GM12878 (cell line): ENCODE data around the gene PLA2G6. TPM values are rescaled to one million over a fixed set of nuclear protein-coding genes. Genes with fewer than 3 reads are reported as not detected.

ENCODE experiments used
- KAT2A ChIP-seq: conservative IDR thresholded peaks from 2 replicates; pipeline ENCODE4 v1.6.1; 2011; ENCODE audit warnings: low read depth, low read length; ENCODE audit not compliant: control insufficient read depth
- TCF7 ChIP-seq: IDR thresholded peaks from 2 replicates; pipeline ENCODE4 v1.6.1; 2014; ENCODE audit warnings: antibody characterized with exemption, borderline replicate concordance
- ZNF592 ChIP-seq: fragments of 450-650 bp; IDR thresholded peaks from 2 replicates; pipeline ENCODE4 v1.6.1; 2017; ENCODE audit warnings: mild to moderate bottlenecking, moderate library complexity
- polyA plus RNA-seq, 11 experiments: library from polyadenylated mRNA; depleted of rRNA in 4 of 11; unstranded in 6 of 11; stranded (reverse) in 5 of 11; fragments of >200 nt; fragmentation: Nextera tagmentation in 4 of 11; fragmentation: Illumina TruSeq in 1 of 11; extraction: Ambion mirVana in 4 of 11; extraction: Trizol in 1 of 11; gene quantifications; 1 replicate in 1 of 11; 2 replicates in 10 of 11; pipeline versions ENCODE4 v1.2.1 to v1.2.3, GENCODE V29; 2011 to 2016; ENCODE audit warnings: inconsistent platforms in 2 of 11, missing spikeins in 2 of 11, low read depth in 1 of 11
- total RNA-seq, 4 experiments: library from RNA; depleted of rRNA in 3 of 4; stranded (reverse); fragments of >200 nt in 3 of 4; fragmentation: Illumina TruSeq in 1 of 4; extraction: Trizol in 1 of 4; gene quantifications; 2 replicates each; pipeline versions ENCODE4 v1.2.1 to v1.2.3, GENCODE V29; 2013 to 2021
- TF ChIP-seq, protein P1 (sequence below): fragments of 450-650 bp; IDR thresholded peaks from 2 replicates; pipeline ENCODE4 v1.6.1; 2017; ENCODE audit warnings: antibody characterized with exemption, mild to moderate bottlenecking, moderate library complexity
- TF ChIP-seq, protein P2 (sequence below): fragments of 450-650 bp; formaldehyde crosslinking; IDR thresholded peaks from 2 replicates; pipeline ENCODE4 v1.4.0; 2020; ENCODE audit warnings: mild to moderate bottlenecking, moderate library complexity

Gene PLA2G6
- total and polyA plus RNA-seq, 10 of the 15 experiments (the other 5 are each of a cell fraction or from before 2014, with no cell fraction given): 0.15 to 42.2 (median 15.8) TPM

GRCh38 chr22:38201711-38202436 is 20.2 kb upstream of the PLA2G6 start, which contains the start of gene MAFF (continued):
- TF ChIP-seq, protein P1, sequence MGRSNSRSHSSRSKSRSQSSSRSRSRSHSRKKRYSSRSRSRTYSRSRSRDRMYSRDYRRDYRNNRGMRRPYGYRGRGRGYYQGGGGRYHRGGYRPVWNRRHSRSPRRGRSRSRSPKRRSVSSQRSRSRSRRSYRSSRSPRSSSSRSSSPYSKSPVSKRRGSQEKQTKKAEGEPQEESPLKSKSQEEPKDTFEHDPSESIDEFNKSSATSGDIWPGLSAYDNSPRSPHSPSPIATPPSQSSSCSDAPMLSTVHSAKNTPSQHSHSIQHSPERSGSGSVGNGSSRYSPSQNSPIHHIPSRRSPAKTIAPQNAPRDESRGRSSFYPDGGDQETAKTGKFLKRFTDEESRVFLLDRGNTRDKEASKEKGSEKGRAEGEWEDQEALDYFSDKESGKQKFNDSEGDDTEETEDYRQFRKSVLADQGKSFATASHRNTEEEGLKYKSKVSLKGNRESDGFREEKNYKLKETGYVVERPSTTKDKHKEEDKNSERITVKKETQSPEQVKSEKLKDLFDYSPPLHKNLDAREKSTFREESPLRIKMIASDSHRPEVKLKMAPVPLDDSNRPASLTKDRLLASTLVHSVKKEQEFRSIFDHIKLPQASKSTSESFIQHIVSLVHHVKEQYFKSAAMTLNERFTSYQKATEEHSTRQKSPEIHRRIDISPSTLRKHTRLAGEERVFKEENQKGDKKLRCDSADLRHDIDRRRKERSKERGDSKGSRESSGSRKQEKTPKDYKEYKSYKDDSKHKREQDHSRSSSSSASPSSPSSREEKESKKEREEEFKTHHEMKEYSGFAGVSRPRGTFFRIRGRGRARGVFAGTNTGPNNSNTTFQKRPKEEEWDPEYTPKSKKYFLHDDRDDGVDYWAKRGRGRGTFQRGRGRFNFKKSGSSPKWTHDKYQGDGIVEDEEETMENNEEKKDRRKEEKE: no peak
- TF ChIP-seq, protein P2, sequence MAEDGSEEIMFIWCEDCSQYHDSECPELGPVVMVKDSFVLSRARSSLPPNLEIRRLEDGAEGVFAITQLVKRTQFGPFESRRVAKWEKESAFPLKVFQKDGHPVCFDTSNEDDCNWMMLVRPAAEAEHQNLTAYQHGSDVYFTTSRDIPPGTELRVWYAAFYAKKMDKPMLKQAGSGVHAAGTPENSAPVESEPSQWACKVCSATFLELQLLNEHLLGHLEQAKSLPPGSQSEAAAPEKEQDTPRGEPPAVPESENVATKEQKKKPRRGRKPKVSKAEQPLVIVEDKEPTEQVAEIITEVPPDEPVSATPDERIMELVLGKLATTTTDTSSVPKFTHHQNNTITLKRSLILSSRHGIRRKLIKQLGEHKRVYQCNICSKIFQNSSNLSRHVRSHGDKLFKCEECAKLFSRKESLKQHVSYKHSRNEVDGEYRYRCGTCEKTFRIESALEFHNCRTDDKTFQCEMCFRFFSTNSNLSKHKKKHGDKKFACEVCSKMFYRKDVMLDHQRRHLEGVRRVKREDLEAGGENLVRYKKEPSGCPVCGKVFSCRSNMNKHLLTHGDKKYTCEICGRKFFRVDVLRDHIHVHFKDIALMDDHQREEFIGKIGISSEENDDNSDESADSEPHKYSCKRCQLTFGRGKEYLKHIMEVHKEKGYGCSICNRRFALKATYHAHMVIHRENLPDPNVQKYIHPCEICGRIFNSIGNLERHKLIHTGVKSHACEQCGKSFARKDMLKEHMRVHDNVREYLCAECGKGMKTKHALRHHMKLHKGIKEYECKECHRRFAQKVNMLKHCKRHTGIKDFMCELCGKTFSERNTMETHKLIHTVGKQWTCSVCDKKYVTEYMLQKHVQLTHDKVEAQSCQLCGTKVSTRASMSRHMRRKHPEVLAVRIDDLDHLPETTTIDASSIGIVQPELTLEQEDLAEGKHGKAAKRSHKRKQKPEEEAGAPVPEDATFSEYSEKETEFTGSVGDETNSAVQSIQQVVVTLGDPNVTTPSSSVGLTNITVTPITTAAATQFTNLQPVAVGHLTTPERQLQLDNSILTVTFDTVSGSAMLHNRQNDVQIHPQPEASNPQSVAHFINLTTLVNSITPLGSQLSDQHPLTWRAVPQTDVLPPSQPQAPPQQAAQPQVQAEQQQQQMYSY (CRISPR knock-in tag): no peak
- TF ChIP-seq KAT2A (no peak), ZNF592 (no peak), TCF7 (no peak)
